Testis (tissue), 3 donors: Measurements from ENCODE around the gene HAGH. TPM values are rescaled to one million over a fixed set of nuclear protein-coding genes. Genes with fewer than 3 reads are reported as not detected.

Source experiments
- DNase-seq: peaks from one replicate; pipeline ENCODE4 v3.0.0-alpha.2; 2019
- H3K27ac ChIP-seq, 2 donors: fragments of 200-600 bp; sonication (generic); one replicate each; pipeline ENCODE4 v1.5.1; 2019
- H3K27me3 ChIP-seq: fragments of 200-600 bp; sonication (generic); one replicate; pipeline ENCODE4 v1.5.1; 2019
- H3K36me3 ChIP-seq: fragments of 200-600 bp; sonication (generic); one replicate; pipeline ENCODE4 v1.5.1; 2017; ENCODE audit warnings: low read depth; ENCODE audit errors: missing control alignments
- H3K4me1 ChIP-seq: fragments of 200-600 bp; sonication (generic); one replicate; pipeline ENCODE4 v1.5.1; 2019
- H3K4me3 ChIP-seq, 2 donors: fragments of 200-600 bp; sonication (generic); one replicate each; pipeline ENCODE4 v1.5.1; 2017 to 2019
- H3K9me3 ChIP-seq: fragments of 200-600 bp; sonication (generic); one replicate; pipeline ENCODE4 v1.5.1; 2017
- POLR2A ChIP-seq: fragments of 450-650 bp; IDR thresholded peaks from one replicate; pipeline ENCODE4 v1.6.1; 2017; ENCODE audit warnings: antibody characterized with exemption, mild to moderate bottlenecking, moderate library complexity
- WGBS, 2 donors: methylation state at CpG; one replicate each; pipeline ENCODE4 v1.1.5; 2018; 5-methylcytosine and 5-hydroxymethylcytosine counted together
- intact Hi-C: fragments of 100-400 bp; cut with DNase I; formaldehyde crosslinking; loops from one replicate; pipeline ENCODE4 v1.15.1; 2023; ENCODE audit warnings: low total_unique reads
- polyA plus RNA-seq: library from polyadenylated mRNA; stranded (reverse); fragments of 350-450 nt; fragmentation: Illumina TruSeq; extraction: RNeasy Lipid Tissue Mini Kit (QIAGEN cat#74804); gene quantifications from one replicate; pipeline ENCODE4 v1.2.3, GENCODE V29; 2014; ENCODE audit warnings: low read depth, low replicate concordance; ENCODE audit not compliant: insufficient read depth
- total RNA-seq, 2 donors: library from RNA; depleted of rRNA; stranded (reverse); fragments of >200 nt; gene quantifications; one replicate each; pipeline ENCODE4 v1.2.3, GENCODE V29; 2016
- TF ChIP-seq, protein P1 (sequence below), 3 experiments: fragments of 450-650 bp in 2 of 3; fragments of 200-600 bp in 1 of 3; sonication (generic) in 1 of 3; IDR thresholded peaks; one replicate each; pipeline ENCODE4 v1.5.1; 2016 to 2019; ENCODE audit warnings: antibody characterized with exemption in 3 of 3, mild to moderate bottlenecking in 2 of 3, moderate library complexity in 1 of 3

Gene HAGH
- total and polyA plus RNA-seq, 3 donors from 2014 or later, result 163 to 266 (median 176) TPM

DNA sequence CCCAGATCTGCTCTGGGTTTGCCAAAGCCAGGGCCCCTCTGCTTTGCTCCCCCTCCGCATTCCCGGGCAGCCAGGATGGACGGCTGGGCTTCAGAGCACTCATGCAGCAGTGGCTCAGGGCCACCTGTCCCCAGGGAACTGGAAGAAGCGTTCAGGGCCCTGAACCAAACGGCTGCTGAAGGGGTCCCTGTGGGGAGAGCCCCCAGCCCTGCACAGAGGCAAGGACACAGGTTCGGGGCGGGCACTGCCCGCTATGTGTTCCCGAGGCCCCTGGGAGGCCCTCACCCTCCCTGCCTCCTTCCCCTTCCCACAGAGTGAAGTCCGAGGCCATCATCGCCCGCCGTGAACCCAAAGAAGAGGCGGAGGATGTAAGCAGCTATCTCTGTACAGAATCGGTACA is 65.7 kb downstream of the HAGH start:
- H3K4me1 ChIP-seq, result no peaks in the 10 kb centered on the region
- H3K4me3 ChIP-seq, result no peak overlapping the region
- no peak for DNase-seq
- H3K36me3 ChIP-seq, result no peaks in the 10 kb centered on the region
- intact Hi-C loops, result no loop called here
- TF ChIP-seq, protein P1, sequence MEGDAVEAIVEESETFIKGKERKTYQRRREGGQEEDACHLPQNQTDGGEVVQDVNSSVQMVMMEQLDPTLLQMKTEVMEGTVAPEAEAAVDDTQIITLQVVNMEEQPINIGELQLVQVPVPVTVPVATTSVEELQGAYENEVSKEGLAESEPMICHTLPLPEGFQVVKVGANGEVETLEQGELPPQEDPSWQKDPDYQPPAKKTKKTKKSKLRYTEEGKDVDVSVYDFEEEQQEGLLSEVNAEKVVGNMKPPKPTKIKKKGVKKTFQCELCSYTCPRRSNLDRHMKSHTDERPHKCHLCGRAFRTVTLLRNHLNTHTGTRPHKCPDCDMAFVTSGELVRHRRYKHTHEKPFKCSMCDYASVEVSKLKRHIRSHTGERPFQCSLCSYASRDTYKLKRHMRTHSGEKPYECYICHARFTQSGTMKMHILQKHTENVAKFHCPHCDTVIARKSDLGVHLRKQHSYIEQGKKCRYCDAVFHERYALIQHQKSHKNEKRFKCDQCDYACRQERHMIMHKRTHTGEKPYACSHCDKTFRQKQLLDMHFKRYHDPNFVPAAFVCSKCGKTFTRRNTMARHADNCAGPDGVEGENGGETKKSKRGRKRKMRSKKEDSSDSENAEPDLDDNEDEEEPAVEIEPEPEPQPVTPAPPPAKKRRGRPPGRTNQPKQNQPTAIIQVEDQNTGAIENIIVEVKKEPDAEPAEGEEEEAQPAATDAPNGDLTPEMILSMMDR (IDR thresholded peaks at IDR 0.05), result no peak
- H3K9me3 ChIP-seq, result no peaks in the 10 kb centered on the region
- no peaks in the 10 kb centered on the region for H3K27me3 ChIP-seq
- H3K27ac ChIP-seq, result no peak overlapping the region
- WGBS, 2 donors, result 92 to 98% methylated on average over 12 to 15 of the region's 15 CpGs

DNA sequence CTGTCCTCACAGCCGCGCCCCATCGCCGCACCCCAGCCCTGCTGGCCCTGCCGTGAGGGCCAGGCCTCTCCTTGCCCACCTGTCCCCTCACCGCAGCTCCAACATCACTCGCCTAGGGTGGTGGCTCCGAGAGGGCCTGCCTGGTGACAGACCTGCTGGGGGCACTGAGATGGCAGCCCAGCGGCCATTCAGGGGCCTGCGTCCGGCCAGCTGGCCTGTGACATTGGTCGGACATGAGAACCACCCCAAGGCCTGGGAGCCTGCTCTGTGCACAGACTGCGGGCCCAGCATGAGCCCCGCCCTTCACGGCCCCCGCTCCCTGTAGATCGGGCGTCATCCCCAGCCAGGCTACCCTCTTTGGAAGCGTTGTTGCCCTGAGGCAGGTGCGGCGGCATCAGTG is 67.1 kb downstream of the HAGH start:
- no peak overlapping the region for H3K27ac ChIP-seq
- no peaks in the 10 kb centered on the region for H3K4me1 ChIP-seq
- DNase-seq, result no peak
- WGBS, 2 donors, result 90 to 95% methylated on average over 7 to 21 of the region's 21 CpGs
- H3K9me3 ChIP-seq, result no peaks in the 10 kb centered on the region
- no peaks in the 10 kb centered on the region for H3K27me3 ChIP-seq
- H3K4me3 ChIP-seq, result no peak overlapping the region
- no peak for TF ChIP-seq POLR2A
- TF ChIP-seq, protein P1 (IDR thresholded peaks at IDR 0.05), result no peak
- intact Hi-C loops, result no loop called here
- H3K36me3 ChIP-seq, result no peaks in the 10 kb centered on the region

DNA sequence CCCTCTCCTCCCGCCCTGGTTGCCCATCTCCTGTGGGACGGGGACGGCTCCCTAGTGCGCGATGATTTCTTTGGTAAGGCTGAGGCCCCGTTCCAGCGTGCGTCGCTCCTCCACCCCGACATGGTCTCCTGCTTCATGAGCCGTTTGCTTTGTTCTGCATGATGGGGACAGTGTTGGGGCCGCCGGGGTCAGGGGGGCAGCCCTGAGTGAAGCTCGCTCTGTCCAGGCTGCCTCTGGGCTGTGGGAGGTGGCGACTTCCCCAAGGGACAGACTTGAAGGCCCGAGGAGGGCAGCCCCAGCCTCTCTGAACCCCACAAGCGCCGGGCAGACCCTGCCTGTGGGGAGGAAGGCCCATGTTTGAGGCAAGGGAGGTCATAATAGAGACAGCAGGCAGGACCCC is 67.7 kb downstream of the HAGH start:
- Histone ChIP-seq H3K9me3 (no peaks in the 10 kb centered on the region), H3K27ac (no peak overlapping the region), H3K4me1 (no peaks in the 10 kb centered on the region), H3K27me3 (no peaks in the 10 kb centered on the region), H3K4me3 (no peak overlapping the region), H3K36me3 (no peaks in the 10 kb centered on the region)
- intact Hi-C loops, result no loop called here
- TF ChIP-seq, protein P1 (IDR thresholded peaks at IDR 0.05), result no peak
- no peak for TF ChIP-seq POLR2A
- WGBS, 2 donors, result 89 to 92% methylated on average over 17 to 18 of the region's 18 CpGs
- DNase-seq, result no peak

DNA sequence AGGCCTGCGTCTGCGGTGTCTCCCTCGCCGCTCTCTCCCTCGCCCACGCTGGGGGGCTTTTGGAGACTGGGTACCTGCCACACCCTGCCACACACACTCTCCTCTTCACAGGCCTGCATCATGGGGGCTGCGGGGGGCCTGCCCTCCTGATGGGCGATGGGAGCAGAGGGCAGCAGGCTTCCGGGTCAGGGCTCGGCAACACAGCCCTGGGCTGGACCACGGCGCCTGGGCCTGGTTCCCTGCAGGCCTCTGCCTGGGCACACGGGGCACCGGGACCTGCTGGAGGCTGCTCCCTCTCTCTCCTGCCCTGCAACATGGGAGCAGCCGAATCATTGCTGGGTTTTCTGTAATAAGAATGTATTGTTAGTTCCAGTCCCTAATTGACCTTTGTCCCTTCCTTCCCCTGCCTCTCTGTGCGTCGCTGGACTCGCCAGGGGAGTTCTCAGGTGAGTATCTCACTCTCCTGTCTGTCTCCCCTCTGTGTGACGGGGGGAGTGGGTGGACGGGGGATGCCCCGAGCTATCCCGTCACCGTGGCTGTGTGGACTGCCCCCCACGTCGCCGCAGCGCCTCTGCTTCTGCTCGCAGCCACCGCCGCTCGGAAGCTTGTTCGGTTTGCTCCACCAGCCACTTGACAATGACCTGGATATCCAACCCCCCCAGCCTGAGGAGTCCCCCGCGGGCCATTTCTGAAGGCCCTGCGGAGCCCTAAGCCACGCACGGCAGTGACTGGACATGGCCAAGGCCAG is 68.7 kb downstream of the HAGH start:
- no peak overlapping the region for H3K4me3 ChIP-seq
- no peaks in the 10 kb centered on the region for H3K36me3 ChIP-seq
- intact Hi-C loops, result no loop called here
- no peak overlapping the region for H3K27ac ChIP-seq
- no peak for TF ChIP-seq POLR2A
- TF ChIP-seq, protein P1 (IDR thresholded peaks at IDR 0.05), result no peak
- H3K27me3 ChIP-seq, result no peaks in the 10 kb centered on the region
- WGBS, 2 donors, result 94 to 96% methylated on average over 21 to 37 of the region's 37 CpGs
- no peak for DNase-seq
- no peaks in the 10 kb centered on the region for H3K9me3 ChIP-seq
- H3K4me1 ChIP-seq, result no peaks in the 10 kb centered on the region

Other genes with a start within 250 kb of the HAGH start
- gene IFT140, start 214.8 kb downstream of the HAGH start, total RNA-seq, result 10 to 100 TPM; 57.4 to 74.0 TPM
- 113 TPM for gene IFT140, start 214.8 kb downstream of the HAGH start, polyA plus RNA-seq
- 10 to 100 TPM; 54.8 to 65.1 TPM for gene CRAMP1, start 214.5 kb downstream of the HAGH start, total RNA-seq
- gene CRAMP1, start 214.5 kb downstream of the HAGH start, polyA plus RNA-seq, result 54.1 TPM
- 10 to 100 TPM; 25.8 to 27.9 TPM for gene JPT2, start 148.5 kb downstream of the HAGH start, total RNA-seq
- 45.2 TPM for gene JPT2, start 148.5 kb downstream of the HAGH start, polyA plus RNA-seq
- 100 to 1,000 TPM; 128 to 154 TPM for gene MAPK8IP3, start 120.6 kb downstream of the HAGH start, total RNA-seq
- 52.7 TPM for gene MAPK8IP3, start 120.6 kb downstream of the HAGH start, polyA plus RNA-seq
- 100 to 1,000 TPM; 100 to 119 TPM for gene NME3, start 55.3 kb downstream of the HAGH start, total RNA-seq
- 29.3 TPM for gene NME3, start 55.3 kb downstream of the HAGH start, polyA plus RNA-seq
- 10 to 100 TPM; 20.3 to 34.2 TPM for gene EME2, start 54.0 kb downstream of the HAGH start, total RNA-seq
- 12.5 TPM for gene EME2, start 54.0 kb downstream of the HAGH start, polyA plus RNA-seq
- gene MRPS34, start 53.7 kb downstream of the HAGH start, total RNA-seq, result 10 to 100 TPM; 66.5 to 81.6 TPM
- gene MRPS34, start 53.7 kb downstream of the HAGH start, polyA plus RNA-seq, result 49.2 TPM
- 100 to 1,000 TPM; 111 to 114 TPM for gene SPSB3, start 44.3 kb downstream of the HAGH start, total RNA-seq
- 43.8 TPM for gene SPSB3, start 44.3 kb downstream of the HAGH start, polyA plus RNA-seq
- 10 to 100 TPM; 81.5 to 90.8 TPM for gene NUBP2, start 43.9 kb downstream of the HAGH start, total RNA-seq
- gene NUBP2, start 43.9 kb downstream of the HAGH start, polyA plus RNA-seq, result 49.8 TPM
- gene IGFALS, start 33.1 kb downstream of the HAGH start, total RNA-seq, result 1 to 10 TPM; 3.2 to 6.7 TPM
- gene IGFALS, start 33.1 kb downstream of the HAGH start, polyA plus RNA-seq, result 0.38 TPM
- gene FAHD1, start 381 bp upstream of the HAGH start, total RNA-seq, result 10 to 100 TPM; 57.5 to 65.8 TPM
- 20.6 TPM for gene FAHD1, start 381 bp upstream of the HAGH start, polyA plus RNA-seq
- gene MEIOB, start 45.3 kb upstream of the HAGH start, total RNA-seq, result 10 to 100 TPM; 34.6 to 53.9 TPM
- gene MEIOB, start 45.3 kb upstream of the HAGH start, polyA plus RNA-seq, result 53.8 TPM
- 1 to 10 TPM in 1 of 2 donors, under 1 TPM in 1; 0.94 to 1.6 TPM for gene HS3ST6, start 91.6 kb upstream of the HAGH start, total RNA-seq
- gene HS3ST6, start 91.6 kb upstream of the HAGH start, polyA plus RNA-seq, result 0.34 TPM
- gene MSRB1, start 116.4 kb upstream of the HAGH start, total RNA-seq, result 10 to 100 TPM; 17.5 to 19.8 TPM
- gene MSRB1, start 116.4 kb upstream of the HAGH start, polyA plus RNA-seq, result 35.2 TPM
- gene RPL3L, start 127.9 kb upstream of the HAGH start, total RNA-seq, result 1 to 10 TPM; 7.3 to 9.8 TPM
- 10.4 TPM for gene RPL3L, start 127.9 kb upstream of the HAGH start, polyA plus RNA-seq
- gene NDUFB10, start 132.7 kb upstream of the HAGH start, total RNA-seq, result 100 to 1,000 TPM; 127 to 211 TPM
- gene NDUFB10, start 132.7 kb upstream of the HAGH start, polyA plus RNA-seq, result 186 TPM
- gene RPS2, start 138.0 kb upstream of the HAGH start, total RNA-seq, result 1,000 to 10,000 TPM in 1 of 2 donors, 100 to 1,000 TPM in 1; 744 to 1,779 TPM
- 1,272 TPM for gene RPS2, start 138.0 kb upstream of the HAGH start, polyA plus RNA-seq
- 100 to 1,000 TPM in 1 of 2 donors, 10 to 100 TPM in 1; 86.7 to 210 TPM for gene RNF151, start 140.0 kb upstream of the HAGH start, total RNA-seq
- gene RNF151, start 140.0 kb upstream of the HAGH start, polyA plus RNA-seq, result 153 TPM
- gene TBL3, start 145.2 kb upstream of the HAGH start, total RNA-seq, result 100 to 1,000 TPM in 1 of 2 donors, 10 to 100 TPM in 1; 83.4 to 109 TPM
- 77.1 TPM for gene TBL3, start 145.2 kb upstream of the HAGH start, polyA plus RNA-seq
- 1 to 10 TPM; 4.8 to 7.6 TPM for gene NOXO1, start 154.6 kb upstream of the HAGH start, total RNA-seq
- gene NOXO1, start 154.6 kb upstream of the HAGH start, polyA plus RNA-seq, result 3.7 TPM
- gene GFER, start 157.4 kb upstream of the HAGH start, total RNA-seq, result 10 to 100 TPM; 25.7 to 25.8 TPM
- gene GFER, start 157.4 kb upstream of the HAGH start, polyA plus RNA-seq, result 40.0 TPM
- gene SYNGR3, start 163.1 kb upstream of the HAGH start, total RNA-seq, result 10 to 100 TPM; 20.9 to 33.5 TPM
- 10.0 TPM for gene SYNGR3, start 163.1 kb upstream of the HAGH start, polyA plus RNA-seq
- gene ZNF598, start 183.0 kb upstream of the HAGH start, total RNA-seq, result 10 to 100 TPM; 80.4 to 94.6 TPM
- 46.3 TPM for gene ZNF598, start 183.0 kb upstream of the HAGH start, polyA plus RNA-seq
- gene NPW, start 193.0 kb upstream of the HAGH start, total RNA-seq, result 1 to 10 TPM; 7.3 to 8.2 TPM
- gene NPW, start 193.0 kb upstream of the HAGH start, polyA plus RNA-seq, result 3.9 TPM
- gene NHERF2, start 200.1 kb upstream of the HAGH start, total RNA-seq, result 10 to 100 TPM; 54.1 to 59.9 TPM
- gene NHERF2, start 200.1 kb upstream of the HAGH start, polyA plus RNA-seq, result 50.6 TPM
- 10 to 100 TPM; 24.6 to 35.6 TPM for gene NTHL1, start 221.0 kb upstream of the HAGH start, total RNA-seq
- gene NTHL1, start 221.0 kb upstream of the HAGH start, polyA plus RNA-seq, result 18.0 TPM
- gene TSC2, start 221.2 kb upstream of the HAGH start, total RNA-seq, result 100 to 1,000 TPM; 222 to 271 TPM
- 136 TPM for gene TSC2, start 221.2 kb upstream of the HAGH start, polyA plus RNA-seq